Measurements from ENCODE around the gene AKNA. TPM values are rescaled to one million over a fixed set of nuclear protein-coding genes. Genes with fewer than 3 reads are reported as not detected.

The AKNA gene
- total RNA-seq, 1 experiment from 2014 or later: 14.4 TPM

DNA sequence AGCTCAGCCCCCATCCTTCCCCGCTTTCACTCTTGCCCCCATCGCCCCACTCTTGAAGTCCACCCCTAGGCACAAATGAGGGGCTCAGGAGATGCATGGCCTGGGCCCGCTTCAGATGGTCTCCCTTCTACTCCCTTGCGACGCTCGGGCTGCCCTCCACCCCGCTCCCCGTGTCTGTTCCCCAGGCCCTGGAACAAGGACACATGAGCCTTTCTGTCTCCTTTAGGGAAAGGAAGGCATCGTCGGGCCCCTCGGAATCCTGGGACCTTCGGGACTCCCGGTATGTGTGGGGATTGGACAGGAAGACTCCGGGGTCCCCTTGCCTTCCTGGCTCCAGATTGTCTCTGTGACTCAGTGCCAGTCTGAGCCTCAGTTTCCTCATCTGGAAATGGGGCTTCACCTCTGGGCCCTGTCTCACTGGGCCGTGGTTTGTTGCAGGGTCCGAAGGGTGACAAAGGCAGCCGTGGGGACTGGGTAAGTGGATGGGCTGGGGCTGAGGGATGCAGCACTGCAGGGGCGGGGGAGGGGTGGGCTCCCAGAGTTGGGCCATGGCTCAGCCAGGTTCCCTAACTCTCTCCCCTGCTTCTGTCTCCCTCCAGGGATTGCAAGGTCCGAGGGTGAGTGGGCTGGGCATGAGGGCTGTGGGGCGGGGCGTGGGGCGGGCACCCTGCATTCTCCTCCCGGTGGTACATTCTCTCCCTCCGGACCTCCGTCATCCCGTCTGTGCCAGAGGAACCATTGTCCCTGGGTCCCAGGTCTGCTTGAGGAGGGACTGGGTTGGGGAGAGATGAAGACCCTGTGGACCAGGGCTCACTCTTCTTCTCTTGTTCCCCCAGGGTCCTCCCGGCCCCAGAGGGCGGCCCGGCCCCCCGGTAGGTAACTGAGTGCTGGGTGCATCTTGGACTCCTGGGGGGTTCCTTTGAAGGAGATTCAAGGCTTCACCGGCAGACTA lies 86.7 kb downstream of the AKNA start:
- no peak overlapping the region for H2AFZ ChIP-seq
- intact Hi-C loops (cut with micrococcal nuclease; ENCODE audit: unreplicated experiment): no loop called here
- no peaks in the 10 kb centered on the region for H3K36me3 ChIP-seq (ENCODE audit: low read depth)
- no peak for TF ChIP-seq EZH2 (IDR thresholded peaks at IDR 0.05; ENCODE audit: low read depth)
- TF ChIP-seq, protein P1, sequence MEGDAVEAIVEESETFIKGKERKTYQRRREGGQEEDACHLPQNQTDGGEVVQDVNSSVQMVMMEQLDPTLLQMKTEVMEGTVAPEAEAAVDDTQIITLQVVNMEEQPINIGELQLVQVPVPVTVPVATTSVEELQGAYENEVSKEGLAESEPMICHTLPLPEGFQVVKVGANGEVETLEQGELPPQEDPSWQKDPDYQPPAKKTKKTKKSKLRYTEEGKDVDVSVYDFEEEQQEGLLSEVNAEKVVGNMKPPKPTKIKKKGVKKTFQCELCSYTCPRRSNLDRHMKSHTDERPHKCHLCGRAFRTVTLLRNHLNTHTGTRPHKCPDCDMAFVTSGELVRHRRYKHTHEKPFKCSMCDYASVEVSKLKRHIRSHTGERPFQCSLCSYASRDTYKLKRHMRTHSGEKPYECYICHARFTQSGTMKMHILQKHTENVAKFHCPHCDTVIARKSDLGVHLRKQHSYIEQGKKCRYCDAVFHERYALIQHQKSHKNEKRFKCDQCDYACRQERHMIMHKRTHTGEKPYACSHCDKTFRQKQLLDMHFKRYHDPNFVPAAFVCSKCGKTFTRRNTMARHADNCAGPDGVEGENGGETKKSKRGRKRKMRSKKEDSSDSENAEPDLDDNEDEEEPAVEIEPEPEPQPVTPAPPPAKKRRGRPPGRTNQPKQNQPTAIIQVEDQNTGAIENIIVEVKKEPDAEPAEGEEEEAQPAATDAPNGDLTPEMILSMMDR (conservative IDR thresholded peaks at IDR 0.05): no peak
- no peaks in the 10 kb centered on the region for H3K9me2 ChIP-seq (ENCODE audit: insufficient read depth)
- no peaks in the 10 kb centered on the region for H3F3A ChIP-seq (ENCODE audit: insufficient read depth, low read depth)
- peaks cover 3% of the 10 kb centered on the region; the same call in 1 of the 2 replicates for H3K9me3 ChIP-seq (ENCODE audit: insufficient read depth, low read depth)
- peaks cover 8% of the 10 kb centered on the region for H3K27me3 ChIP-seq (ENCODE audit: insufficient read depth, low read depth)
- H4K20me1 ChIP-seq (ENCODE audit: insufficient read depth): no peaks in the 10 kb centered on the region
- no peak overlapping the region for H3K4me2 ChIP-seq
- POLR2A ChIA-PET (ENCODE audit: unreplicated experiment): no interaction called here
- H3K79me2 ChIP-seq (ENCODE audit: low read depth): no peaks in the 10 kb centered on the region
- H3K4me1 ChIP-seq (replicated peaks; ENCODE audit: insufficient read depth): no peaks in the 10 kb centered on the region
- CTCF ChIA-PET: no interaction called here
- H3K4me3 ChIP-seq: no peak overlapping the region
- BruUV-seq (replicated peaks): no TSS peak
- no peak overlapping the region for H3K27ac ChIP-seq
- no peak for DNase-seq

DNA sequence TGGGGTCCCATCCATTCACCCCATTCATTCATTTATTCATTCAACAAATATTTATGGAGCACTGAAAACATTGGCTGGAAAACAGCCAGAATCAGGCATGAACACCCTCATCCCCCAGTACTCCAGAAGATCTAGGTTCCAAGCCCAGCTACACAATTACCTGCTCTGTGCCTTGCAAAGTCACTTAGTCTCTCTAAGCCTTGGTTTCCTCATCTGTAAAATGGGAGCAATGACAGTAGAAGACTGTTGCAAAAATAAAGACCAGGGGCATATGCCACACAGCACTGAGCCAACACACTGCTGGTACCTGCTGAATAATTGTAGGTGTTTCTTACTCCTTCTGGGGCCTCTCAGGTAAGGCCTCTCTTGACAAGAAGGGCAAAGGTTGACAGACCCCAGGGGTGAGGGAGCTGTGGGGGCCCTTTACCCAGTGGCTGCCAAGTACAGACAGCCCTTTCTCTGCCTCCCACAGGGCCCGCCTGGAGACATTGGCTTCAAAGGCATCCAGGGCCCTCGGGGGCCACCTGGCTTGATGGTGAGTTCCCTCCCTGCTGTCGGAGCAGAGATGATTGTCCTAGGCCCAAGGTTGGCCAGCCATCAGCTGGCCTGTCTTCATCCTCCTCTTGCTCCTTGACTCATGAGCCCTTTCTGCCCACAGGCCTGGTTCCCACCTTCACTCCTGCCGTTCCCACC lies 87.5 kb downstream of the AKNA start:
- Histone ChIP-seq H3K79me2 (ENCODE audit: low read depth) (no peaks in the 10 kb centered on the region), H3K36me3 (ENCODE audit: low read depth) (no peaks in the 10 kb centered on the region), H4K20me1 (ENCODE audit: insufficient read depth) (no peaks in the 10 kb centered on the region), H3K4me1 (replicated peaks; ENCODE audit: insufficient read depth) (no peaks in the 10 kb centered on the region), H2AFZ (no peak overlapping the region), H3K27ac (no peak overlapping the region), H3K4me3 (no peak overlapping the region), H3K27me3 (ENCODE audit: insufficient read depth, low read depth) (peaks cover 11% of the 10 kb centered on the region), H3K9me3 (ENCODE audit: insufficient read depth, low read depth) (peaks cover 3% of the 10 kb centered on the region; the same call in 1 of the 2 replicates), H3K4me2 (no peak overlapping the region), H3F3A (ENCODE audit: insufficient read depth, low read depth) (no peaks in the 10 kb centered on the region), H3K9me2 (ENCODE audit: insufficient read depth) (no peaks in the 10 kb centered on the region)
- intact Hi-C loops (cut with micrococcal nuclease; ENCODE audit: unreplicated experiment): no loop called here
- ChIA-PET POLR2A (ENCODE audit: unreplicated experiment) (no interaction called here), CTCF (interaction anchor here (1.3 kb wide), 1 partner anchor 9 kb away, joined by 3 read pairs; no protein-coding TSS in a partner anchor)
- no TSS peak for BruUV-seq (replicated peaks)
- no peak for DNase-seq
- TF ChIP-seq, protein P1 (conservative IDR thresholded peaks at IDR 0.05): no peak
- TF ChIP-seq EZH2 (IDR thresholded peaks at IDR 0.05; ENCODE audit: low read depth): no peak

DNA sequence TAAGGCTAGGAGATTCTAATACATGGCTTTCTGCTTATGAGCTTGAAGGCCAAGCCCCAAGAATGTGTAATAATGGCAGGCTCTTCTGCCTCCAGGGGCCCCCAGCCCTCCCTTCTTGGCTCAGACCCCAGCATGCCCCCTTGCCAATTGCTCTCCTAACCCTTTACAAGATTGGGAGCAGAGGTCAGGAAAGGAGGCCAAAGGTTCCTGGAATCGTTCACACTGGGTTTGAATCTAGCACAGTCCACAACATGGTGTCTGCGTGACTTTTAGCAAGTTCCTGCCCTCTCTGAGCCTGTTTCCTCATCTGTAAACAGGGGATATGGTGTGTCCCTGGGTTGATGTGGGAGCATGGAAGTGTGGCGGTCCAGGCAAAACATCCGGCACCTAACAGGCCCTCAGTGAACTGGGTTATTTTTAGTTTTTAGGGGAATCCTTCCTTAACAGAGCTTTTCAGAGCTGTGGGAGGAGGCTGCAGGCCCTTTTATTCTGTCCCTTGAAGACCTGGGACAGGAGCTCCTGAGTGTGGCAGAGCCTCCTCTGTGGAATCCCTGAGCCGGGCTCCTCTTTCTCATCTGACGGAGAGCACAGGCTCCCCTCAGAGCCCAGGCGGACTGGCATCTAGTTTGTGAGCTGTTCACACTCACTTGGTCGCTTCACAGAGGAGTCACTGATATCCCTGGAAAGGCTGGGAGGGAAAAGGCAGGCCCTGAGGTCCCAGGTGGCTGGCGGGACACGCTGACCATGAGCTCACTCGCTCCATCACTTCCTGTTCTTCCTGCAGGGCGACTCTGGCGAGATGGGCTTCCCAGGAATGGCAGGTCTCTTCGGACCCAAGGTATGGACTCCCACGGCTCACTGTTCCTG lies 88.3 kb downstream of the AKNA start:
- ChIA-PET POLR2A (ENCODE audit: unreplicated experiment) (no interaction called here), CTCF (interaction anchor here (1.3 kb wide), 1 partner anchor 8 kb away, joined by 3 read pairs; no protein-coding TSS in a partner anchor)
- Histone ChIP-seq H3K27ac (no peak overlapping the region), H3K9me2 (ENCODE audit: insufficient read depth) (no peaks in the 10 kb centered on the region), H4K20me1 (ENCODE audit: insufficient read depth) (no peaks in the 10 kb centered on the region), H3K4me1 (replicated peaks; ENCODE audit: insufficient read depth) (no peaks in the 10 kb centered on the region), H3K4me2 (no peak overlapping the region), H3K36me3 (ENCODE audit: low read depth) (no peaks in the 10 kb centered on the region), H3K27me3 (ENCODE audit: insufficient read depth, low read depth) (peaks cover 11% of the 10 kb centered on the region), H2AFZ (no peak overlapping the region), H3K4me3 (no peak overlapping the region), H3F3A (ENCODE audit: insufficient read depth, low read depth) (no peaks in the 10 kb centered on the region), H3K79me2 (ENCODE audit: low read depth) (no peaks in the 10 kb centered on the region), H3K9me3 (ENCODE audit: insufficient read depth, low read depth) (peaks cover 3% of the 10 kb centered on the region; the same call in 1 of the 2 replicates)
- intact Hi-C loops (cut with micrococcal nuclease; ENCODE audit: unreplicated experiment): no loop called here
- no peak for TF ChIP-seq EZH2 (IDR thresholded peaks at IDR 0.05; ENCODE audit: low read depth)
- TF ChIP-seq, protein P1 (conservative IDR thresholded peaks at IDR 0.05): no peak
- no peak for DNase-seq
- BruUV-seq (replicated peaks): no TSS peak

Data from PC-9 (cell line).